Hematopoietic multipotent progenitor cell treated with erythropoietin and hydrocortisone succinate and interleukin-3 and kit ligand, for 15 days (in vitro differentiated cells): ENCODE measurements around the gene CAST.

Source experiments
- DNase-seq: peaks from one replicate; pipeline ENCODE4 v3.0.0-alpha.2; 2015; ENCODE audit warnings: low spot score

The CAST gene

GRCh38 chr5:96671441-96671840, 9.3 kb downstream of the CAST start:
- DNase-seq: no peak

- no peak for DNase-seq
These were observed 11.0 kb downstream of the CAST start for GRCh38 chr5:96673127-96673526.

GRCh38 chr5:96675882-96676281, 13.7 kb downstream of the CAST start:
- no peak for DNase-seq

- DNase-seq: no peak
These were observed 15.3 kb downstream of the CAST start for GRCh38 chr5:96677496-96677895.

GRCh38 chr5:96679293-96679692, 17.1 kb downstream of the CAST start:
- DNase-seq: no peak

- no peak for DNase-seq
These were observed 18.7 kb downstream of the CAST start for GRCh38 chr5:96680759-96681470.

- DNase-seq: no peak
These were observed 21.2 kb downstream of the CAST start for GRCh38 chr5:96683392-96683791.

- DNase-seq: no peak
These were observed 21.6 kb downstream of the CAST start for GRCh38 chr5:96683810-96684209.

GRCh38 chr5:96687080-96687479, 24.9 kb downstream of the CAST start:
- no peak for DNase-seq

- DNase-seq: peak; percentile 68
These were observed 25.8 kb downstream of the CAST start for GRCh38 chr5:96687812-96688453.

- DNase-seq: no peak
These were observed 28.7 kb downstream of the CAST start for GRCh38 chr5:96690861-96691260.

GRCh38 chr5:96691503-96692303, 29.5 kb downstream of the CAST start:
- DNase-seq: no peak

GRCh38 chr5:96692441-96692840, 30.3 kb downstream of the CAST start:
- DNase-seq: no peak

GRCh38 chr5:96699186-96699820, 37.1 kb downstream of the CAST start:
- no peak for DNase-seq

- peak; percentile 82 for DNase-seq
These were observed 40.6 kb downstream of the CAST start for GRCh38 chr5:96702503-96703383.

- DNase-seq: no peak
These were observed 41.3 kb downstream of the CAST start for GRCh38 chr5:96703384-96703920.

GRCh38 chr5:96703995-96704394, 41.8 kb downstream of the CAST start:
- no peak for DNase-seq

GRCh38 chr5:96706433-96707111, 44.4 kb downstream of the CAST start:
- no peak for DNase-seq

- DNase-seq: no peak
These were observed 46.4 kb downstream of the CAST start for GRCh38 chr5:96708600-96708999.

GRCh38 chr5:96709152-96709821, 47.1 kb downstream of the CAST start:
- DNase-seq: no peak
